SK-N-SH treated with all-trans-retinoic acid at 6 μM for 48 hours (cell line): ENCODE measurements around the gene SELPLG.

ENCODE experiments used
- ATAC-seq: fragments of 200-7000 bp; cut with Tn5 transposase; 3 replicates; pipeline ENCODE4 v1.9.1; 2020; ENCODE audit warnings: mild to moderate bottlenecking, moderate library complexity
- ARNTL ChIP-seq: fragments of 450-650 bp; formaldehyde crosslinking; IDR thresholded peaks from 2 replicates; pipeline ENCODE4 v1.5.0; 2020; ENCODE audit warnings: low read depth, mild to moderate bottlenecking, moderate library complexity, borderline replicate concordance
- BACH2 ChIP-seq: fragments of 250-450 bp; sonication (Bioruptor Pico); IDR thresholded peaks from 2 replicates; pipeline ENCODE4 v1.9.0; 2021; ENCODE audit warnings: mild to moderate bottlenecking, borderline replicate concordance
- CSDC2 ChIP-seq: fragments of 250-450 bp; sonication (Bioruptor Pico); IDR thresholded peaks from 2 replicates; pipeline ENCODE4 v1.5.0; 2020; ENCODE audit warnings: mild to moderate bottlenecking, moderate library complexity
- GLIS3 ChIP-seq: fragments of 250-450 bp; sonication (Bioruptor Pico); IDR thresholded peaks from 2 replicates; pipeline ENCODE4 v1.5.0; 2020; ENCODE audit warnings: mild to moderate bottlenecking, moderate library complexity
- ISL1 ChIP-seq: fragments of 250-450 bp; sonication (Bioruptor Pico); IDR thresholded peaks from 2 replicates; pipeline ENCODE4 v2.1.2; 2022; ENCODE audit warnings: mild to moderate bottlenecking, moderate library complexity
- OSR1 ChIP-seq: fragments of 250-450 bp; sonication (Bioruptor Pico); IDR thresholded peaks from 2 replicates; pipeline ENCODE4 v1.8.0; 2022; ENCODE audit warnings: moderate library complexity, mild to moderate bottlenecking, inconsistent platforms
- PPARA ChIP-seq: fragments of 250-450 bp; sonication (Bioruptor Pico); IDR thresholded peaks from 2 replicates; pipeline ENCODE4 v1.5.0; 2020; ENCODE audit warnings: mild to moderate bottlenecking, borderline replicate concordance
- SNAI2 ChIP-seq: fragments of 250-450 bp; sonication (Bioruptor Pico); IDR thresholded peaks from 2 replicates; pipeline ENCODE4 v1.5.0; 2020; ENCODE audit warnings: mild to moderate bottlenecking, moderate library complexity
- TCF4 ChIP-seq: fragments of 250-450 bp; sonication (Bioruptor Pico); IDR thresholded peaks from 2 replicates; pipeline ENCODE4 v1.8.0; 2021; ENCODE audit warnings: mild to moderate bottlenecking, moderate library complexity, borderline replicate concordance
- TOX ChIP-seq: fragments of 250-450 bp; sonication (Bioruptor Pico); IDR thresholded peaks from 2 replicates; pipeline ENCODE4 v1.8.0; 2021; ENCODE audit warnings: mild to moderate bottlenecking, moderate library complexity, borderline replicate concordance
- ZC3H10 ChIP-seq: fragments of 250-450 bp; sonication (Bioruptor Pico); IDR thresholded peaks from 2 replicates; pipeline ENCODE4 v1.5.1; 2021; ENCODE audit warnings: mild to moderate bottlenecking, moderate library complexity
- ZFP3 ChIP-seq: fragments of 250-450 bp; sonication (Bioruptor Pico); IDR thresholded peaks from 2 replicates; pipeline ENCODE4 v1.5.0; 2020; ENCODE audit warnings: mild to moderate bottlenecking, moderate library complexity
- ZFP30 ChIP-seq: fragments of 450-650 bp; formaldehyde crosslinking; IDR thresholded peaks from 2 replicates; pipeline ENCODE4 v1.5.0; 2022; ENCODE audit warnings: mild to moderate bottlenecking, moderate library complexity
- ZNF565 ChIP-seq: fragments of 450-650 bp; formaldehyde crosslinking; conservative IDR thresholded peaks from 2 replicates; pipeline ENCODE4 v1.5.0; 2020; ENCODE audit warnings: low read depth, mild to moderate bottlenecking, moderate library complexity
- ZNF8 ChIP-seq: fragments of 450-650 bp; formaldehyde crosslinking; IDR thresholded peaks from 2 replicates; pipeline ENCODE4 v1.5.0; 2020; ENCODE audit warnings: mild to moderate bottlenecking, moderate library complexity
- TF ChIP-seq, protein P1 (sequence below): fragments of 250-450 bp; sonication (Bioruptor Pico); IDR thresholded peaks from 2 replicates; pipeline ENCODE4 v1.5.1; 2021; ENCODE audit warnings: mild to moderate bottlenecking, moderate library complexity
- TF ChIP-seq, protein P2 (sequence below): fragments of 250-450 bp; sonication (Bioruptor Pico); IDR thresholded peaks from 2 replicates; pipeline ENCODE4 v1.5.0; 2020; ENCODE audit warnings: mild to moderate bottlenecking, moderate library complexity
- TF ChIP-seq, protein P3 (sequence below): fragments of 250-450 bp; sonication (Bioruptor Pico); IDR thresholded peaks from 2 replicates; pipeline ENCODE4 v1.5.1; 2020; ENCODE audit warnings: low read depth, mild to moderate bottlenecking, moderate library complexity
- TF ChIP-seq, protein P4 (sequence below): fragments of 250-450 bp; sonication (Bioruptor Pico); IDR thresholded peaks from 2 replicates; pipeline ENCODE4 v1.8.0; 2020; ENCODE audit warnings: mild to moderate bottlenecking, moderate library complexity, borderline replicate concordance
- TF ChIP-seq, protein P5 (sequence below): fragments of 250-450 bp; sonication (Bioruptor Pico); IDR thresholded peaks from 2 replicates; pipeline ENCODE4 v1.8.0; 2021; ENCODE audit warnings: low read depth, mild to moderate bottlenecking, moderate library complexity, borderline replicate concordance

The SELPLG gene

DNA sequence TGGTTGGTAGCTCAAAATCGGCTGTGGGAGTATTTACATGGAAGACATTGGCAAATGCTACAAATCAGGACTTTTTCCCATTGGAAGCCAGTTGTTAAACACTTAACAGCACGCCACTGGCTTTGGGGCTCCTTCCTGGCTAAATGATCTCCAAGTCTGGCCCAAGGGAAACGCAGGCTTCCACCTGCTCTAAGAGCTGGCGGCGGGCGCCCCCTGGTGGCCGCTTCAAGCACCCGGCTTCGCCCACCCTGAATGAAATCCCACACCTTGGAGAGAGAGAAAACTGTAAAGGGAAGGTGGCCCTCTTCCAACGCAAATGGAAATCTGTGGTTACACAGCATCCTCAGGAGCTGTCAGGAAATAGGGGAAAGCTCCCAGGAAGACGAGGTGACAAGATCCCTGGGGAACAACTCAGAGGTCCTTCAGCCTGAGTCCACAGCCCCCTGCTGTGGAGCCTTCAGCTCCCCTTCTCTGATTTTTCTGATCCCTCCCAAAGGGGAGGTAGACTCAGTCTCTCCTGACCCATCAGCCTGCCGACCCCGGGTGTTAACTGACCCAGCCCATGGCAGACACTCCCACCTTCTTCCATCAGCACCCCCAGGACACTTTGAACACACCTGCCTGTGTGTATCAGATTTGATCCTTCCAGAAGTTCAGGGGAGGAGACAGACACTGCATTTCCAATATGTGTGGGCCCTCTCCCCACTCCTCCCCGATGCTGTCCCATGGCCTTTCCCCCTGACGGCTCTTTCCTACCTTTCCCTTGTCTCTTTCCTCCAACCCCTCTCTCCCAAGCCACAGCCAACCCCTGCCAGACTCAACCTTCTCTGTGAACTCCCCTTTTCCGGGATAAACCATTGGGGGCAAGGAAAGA, 15.4 kb downstream of the SELPLG start:
- peak; percentile 98 for ATAC-seq
- TF ChIP-seq ZFP3 (CRISPR knock-in tag) (no peak), SNAI2 (CRISPR knock-in tag) (no peak), CSDC2 (CRISPR knock-in tag) (no peak), ZNF565 (CRISPR knock-in tag) (0 out of 2 replicates have a peak, but pooled peaks have one; percentile 19), BACH2 (CRISPR knock-in tag) (no peak)
- TF ChIP-seq, all 23 proteins: peak for 1

DNA sequence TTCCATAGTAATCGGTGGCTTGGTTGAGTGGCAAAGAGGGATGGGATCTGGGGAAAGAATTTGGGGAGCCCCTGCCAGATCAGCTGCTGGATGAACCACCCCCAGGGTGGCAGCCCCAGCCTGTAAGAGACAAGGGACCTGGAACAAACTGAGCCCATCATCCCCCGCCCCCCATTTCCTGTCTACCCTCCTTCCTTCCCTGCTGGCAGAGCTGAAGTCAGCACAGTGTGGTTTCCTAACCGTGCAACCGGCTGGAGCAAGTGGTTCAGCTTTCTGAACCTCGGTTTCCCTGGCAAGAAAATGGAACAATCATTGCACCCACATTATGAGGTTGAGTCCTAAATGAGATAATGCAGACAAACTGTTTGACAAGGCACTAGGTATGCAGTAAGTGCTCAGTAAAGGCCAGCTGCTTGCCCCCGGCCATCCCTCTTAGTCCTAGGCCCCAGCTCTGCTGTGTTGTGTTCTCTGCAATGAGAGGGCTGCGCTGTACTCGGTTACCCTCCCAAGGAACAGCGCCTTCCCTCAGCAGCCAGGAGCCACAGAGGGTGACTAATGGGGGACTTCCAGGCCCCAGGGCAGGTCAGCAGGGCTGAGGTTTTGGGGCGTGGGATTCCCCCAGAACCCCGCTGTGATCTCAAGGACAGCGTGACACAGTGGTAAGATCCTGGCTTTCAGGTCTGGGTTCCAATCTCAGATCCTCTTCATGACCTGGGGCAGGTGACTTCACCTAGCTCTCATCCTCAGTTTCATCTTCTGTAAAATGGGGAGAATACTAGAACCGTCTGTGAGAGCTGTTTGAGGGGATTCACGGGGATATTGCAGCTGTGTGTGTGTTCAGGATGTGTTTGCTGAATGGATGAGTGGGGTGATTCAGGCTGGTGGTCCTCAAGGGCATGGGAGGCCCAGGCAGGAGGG, 16.5 kb downstream of the SELPLG start:
- no peak for ATAC-seq
- TF ChIP-seq, protein P1, sequence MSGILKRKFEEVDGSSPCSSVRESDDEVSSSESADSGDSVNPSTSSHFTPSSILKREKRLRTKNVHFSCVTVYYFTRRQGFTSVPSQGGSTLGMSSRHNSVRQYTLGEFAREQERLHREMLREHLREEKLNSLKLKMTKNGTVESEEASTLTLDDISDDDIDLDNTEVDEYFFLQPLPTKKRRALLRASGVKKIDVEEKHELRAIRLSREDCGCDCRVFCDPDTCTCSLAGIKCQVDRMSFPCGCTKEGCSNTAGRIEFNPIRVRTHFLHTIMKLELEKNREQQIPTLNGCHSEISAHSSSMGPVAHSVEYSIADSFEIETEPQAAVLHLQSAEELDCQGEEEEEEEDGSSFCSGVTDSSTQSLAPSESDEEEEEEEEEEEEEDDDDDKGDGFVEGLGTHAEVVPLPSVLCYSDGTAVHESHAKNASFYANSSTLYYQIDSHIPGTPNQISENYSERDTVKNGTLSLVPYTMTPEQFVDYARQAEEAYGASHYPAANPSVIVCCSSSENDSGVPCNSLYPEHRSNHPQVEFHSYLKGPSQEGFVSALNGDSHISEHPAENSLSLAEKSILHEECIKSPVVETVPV (CRISPR knock-in tag): no peak
- no peak for TF ChIP-seq BACH2 (CRISPR knock-in tag)
- TF ChIP-seq TCF4: no peak
- no peak for TF ChIP-seq CSDC2 (CRISPR knock-in tag)
- TF ChIP-seq, protein P2, sequence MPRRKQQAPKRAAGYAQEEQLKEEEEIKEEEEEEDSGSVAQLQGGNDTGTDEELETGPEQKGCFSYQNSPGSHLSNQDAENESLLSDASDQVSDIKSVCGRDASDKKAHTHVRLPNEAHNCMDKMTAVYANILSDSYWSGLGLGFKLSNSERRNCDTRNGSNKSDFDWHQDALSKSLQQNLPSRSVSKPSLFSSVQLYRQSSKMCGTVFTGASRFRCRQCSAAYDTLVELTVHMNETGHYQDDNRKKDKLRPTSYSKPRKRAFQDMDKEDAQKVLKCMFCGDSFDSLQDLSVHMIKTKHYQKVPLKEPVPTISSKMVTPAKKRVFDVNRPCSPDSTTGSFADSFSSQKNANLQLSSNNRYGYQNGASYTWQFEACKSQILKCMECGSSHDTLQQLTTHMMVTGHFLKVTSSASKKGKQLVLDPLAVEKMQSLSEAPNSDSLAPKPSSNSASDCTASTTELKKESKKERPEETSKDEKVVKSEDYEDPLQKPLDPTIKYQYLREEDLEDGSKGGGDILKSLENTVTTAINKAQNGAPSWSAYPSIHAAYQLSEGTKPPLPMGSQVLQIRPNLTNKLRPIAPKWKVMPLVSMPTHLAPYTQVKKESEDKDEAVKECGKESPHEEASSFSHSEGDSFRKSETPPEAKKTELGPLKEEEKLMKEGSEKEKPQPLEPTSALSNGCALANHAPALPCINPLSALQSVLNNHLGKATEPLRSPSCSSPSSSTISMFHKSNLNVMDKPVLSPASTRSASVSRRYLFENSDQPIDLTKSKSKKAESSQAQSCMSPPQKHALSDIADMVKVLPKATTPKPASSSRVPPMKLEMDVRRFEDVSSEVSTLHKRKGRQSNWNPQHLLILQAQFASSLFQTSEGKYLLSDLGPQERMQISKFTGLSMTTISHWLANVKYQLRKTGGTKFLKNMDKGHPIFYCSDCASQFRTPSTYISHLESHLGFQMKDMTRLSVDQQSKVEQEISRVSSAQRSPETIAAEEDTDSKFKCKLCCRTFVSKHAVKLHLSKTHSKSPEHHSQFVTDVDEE (CRISPR knock-in tag): no peak
- no peak for TF ChIP-seq GLIS3
- TF ChIP-seq, protein P3, sequence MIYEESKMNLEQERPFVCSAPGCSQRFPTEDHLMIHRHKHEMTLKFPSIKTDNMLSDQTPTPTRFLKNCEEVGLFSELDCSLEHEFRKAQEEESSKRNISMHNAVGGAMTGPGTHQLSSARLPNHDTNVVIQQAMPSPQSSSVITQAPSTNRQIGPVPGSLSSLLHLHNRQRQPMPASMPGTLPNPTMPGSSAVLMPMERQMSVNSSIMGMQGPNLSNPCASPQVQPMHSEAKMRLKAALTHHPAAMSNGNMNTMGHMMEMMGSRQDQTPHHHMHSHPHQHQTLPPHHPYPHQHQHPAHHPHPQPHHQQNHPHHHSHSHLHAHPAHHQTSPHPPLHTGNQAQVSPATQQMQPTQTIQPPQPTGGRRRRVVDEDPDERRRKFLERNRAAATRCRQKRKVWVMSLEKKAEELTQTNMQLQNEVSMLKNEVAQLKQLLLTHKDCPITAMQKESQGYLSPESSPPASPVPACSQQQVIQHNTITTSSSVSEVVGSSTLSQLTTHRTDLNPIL (CRISPR knock-in tag): no peak
- TF ChIP-seq, protein P4, sequence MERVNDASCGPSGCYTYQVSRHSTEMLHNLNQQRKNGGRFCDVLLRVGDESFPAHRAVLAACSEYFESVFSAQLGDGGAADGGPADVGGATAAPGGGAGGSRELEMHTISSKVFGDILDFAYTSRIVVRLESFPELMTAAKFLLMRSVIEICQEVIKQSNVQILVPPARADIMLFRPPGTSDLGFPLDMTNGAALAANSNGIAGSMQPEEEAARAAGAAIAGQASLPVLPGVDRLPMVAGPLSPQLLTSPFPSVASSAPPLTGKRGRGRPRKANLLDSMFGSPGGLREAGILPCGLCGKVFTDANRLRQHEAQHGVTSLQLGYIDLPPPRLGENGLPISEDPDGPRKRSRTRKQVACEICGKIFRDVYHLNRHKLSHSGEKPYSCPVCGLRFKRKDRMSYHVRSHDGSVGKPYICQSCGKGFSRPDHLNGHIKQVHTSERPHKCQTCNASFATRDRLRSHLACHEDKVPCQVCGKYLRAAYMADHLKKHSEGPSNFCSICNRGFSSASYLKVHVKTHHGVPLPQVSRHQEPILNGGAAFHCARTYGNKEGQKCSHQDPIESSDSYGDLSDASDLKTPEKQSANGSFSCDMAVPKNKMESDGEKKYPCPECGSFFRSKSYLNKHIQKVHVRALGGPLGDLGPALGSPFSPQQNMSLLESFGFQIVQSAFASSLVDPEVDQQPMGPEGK (CRISPR knock-in tag): no peak
- TF ChIP-seq SNAI2 (CRISPR knock-in tag): no peak
- no peak for TF ChIP-seq ZFP30 (CRISPR knock-in tag)

DNA sequence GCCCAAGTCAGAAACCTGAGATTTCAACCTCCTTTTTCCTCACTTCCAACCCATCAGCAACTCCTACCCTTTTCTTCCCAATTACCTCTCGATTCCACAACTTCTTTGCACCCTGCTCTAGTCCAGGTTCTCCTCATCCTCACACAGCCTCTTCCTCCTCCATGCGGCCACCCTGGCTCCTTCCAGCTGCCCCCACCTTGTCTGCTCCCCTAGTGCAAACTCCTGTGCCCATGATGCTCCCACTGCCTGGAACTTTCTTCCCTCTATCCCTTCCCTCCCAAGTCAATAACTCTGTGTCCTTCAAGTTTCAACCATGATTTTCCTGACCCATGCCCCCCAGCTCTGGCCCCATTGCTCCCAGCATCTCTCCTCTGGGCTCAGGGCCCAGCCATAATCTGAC, 17.3 kb downstream of the SELPLG start:
- no peak for ATAC-seq
- TF ChIP-seq CSDC2 (CRISPR knock-in tag) (no peak), ARNTL (CRISPR knock-in tag) (no peak), TOX (no peak), OSR1 (CRISPR knock-in tag) (no peak), BACH2 (CRISPR knock-in tag) (no peak), ISL1 (no peak), ZC3H10 (CRISPR knock-in tag) (no peak), ZNF565 (CRISPR knock-in tag) (no peak), SNAI2 (CRISPR knock-in tag) (no peak), ZFP30 (CRISPR knock-in tag) (no peak), TCF4 (no peak), PPARA (CRISPR knock-in tag) (no peak), ZFP3 (CRISPR knock-in tag) (no peak), GLIS3 (no peak), ZNF8 (CRISPR knock-in tag) (no peak)
- TF ChIP-seq, protein P4 (CRISPR knock-in tag): no peak
- TF ChIP-seq, protein P5, sequence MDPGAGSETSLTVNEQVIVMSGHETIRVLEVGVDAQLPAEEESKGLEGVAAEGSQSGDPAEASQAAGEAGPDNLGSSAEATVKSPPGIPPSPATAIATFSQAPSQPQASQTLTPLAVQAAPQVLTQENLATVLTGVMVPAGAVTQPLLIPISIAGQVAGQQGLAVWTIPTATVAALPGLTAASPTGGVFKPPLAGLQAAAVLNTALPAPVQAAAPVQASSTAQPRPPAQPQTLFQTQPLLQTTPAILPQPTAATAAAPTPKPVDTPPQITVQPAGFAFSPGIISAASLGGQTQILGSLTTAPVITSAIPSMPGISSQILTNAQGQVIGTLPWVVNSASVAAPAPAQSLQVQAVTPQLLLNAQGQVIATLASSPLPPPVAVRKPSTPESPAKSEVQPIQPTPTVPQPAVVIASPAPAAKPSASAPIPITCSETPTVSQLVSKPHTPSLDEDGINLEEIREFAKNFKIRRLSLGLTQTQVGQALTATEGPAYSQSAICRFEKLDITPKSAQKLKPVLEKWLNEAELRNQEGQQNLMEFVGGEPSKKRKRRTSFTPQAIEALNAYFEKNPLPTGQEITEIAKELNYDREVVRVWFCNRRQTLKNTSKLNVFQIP (CRISPR knock-in tag): no peak
